Subcutaneous adipose tissue (tissue), 4 donors: ENCODE measurements around the gene PGK1. TPM values are rescaled to one million over a fixed set of nuclear protein-coding genes. Genes with fewer than 3 reads are reported as not detected.

Experiments used
- CTCF ChIP-seq: fragments of 450-650 bp; IDR thresholded peaks from one replicate; pipeline ENCODE4 v1.5.1; 2016; ENCODE audit warnings: low read depth, mild to moderate bottlenecking, control low read depth, antibody characterized with exemption, moderate library complexity
- total RNA-seq, 4 donors: library from RNA; depleted of rRNA; stranded (reverse); fragments of >200 nt; gene quantifications; one replicate each; pipeline ENCODE4 v1.1.0, GENCODE V29; 2016

The PGK1 gene
- total RNA-seq, 4 donors from 2014 or later, result 154 to 200 (median 183) TPM

DNA sequence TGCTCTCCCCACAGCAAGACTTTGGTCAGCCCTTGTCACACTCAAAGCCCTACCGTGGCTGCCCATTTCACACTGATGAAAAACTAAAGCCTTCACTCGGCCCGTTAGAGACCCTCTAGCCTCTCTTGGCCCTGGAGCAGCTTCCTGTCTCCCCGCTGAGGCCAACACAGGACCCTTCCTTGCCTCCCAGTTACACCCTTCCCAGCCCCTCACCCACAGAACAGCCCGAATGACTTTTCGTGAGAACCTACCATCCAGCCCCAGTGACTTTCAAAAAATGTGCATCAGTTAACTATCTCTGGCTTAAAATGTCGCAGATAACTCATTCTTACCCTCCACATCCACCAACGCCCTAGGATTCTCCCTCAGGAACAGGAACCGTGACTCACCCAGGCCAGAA is 36.2 kb downstream of the PGK1 start:
- TF ChIP-seq CTCF, result no peak

- no peak for TF ChIP-seq CTCF
Observed at GRCh38 chrX:78165425-78165824, 61.4 kb downstream of the PGK1 start.

- TF ChIP-seq CTCF, result no peak
Observed at GRCh38 chrX:78168065-78168464, 64.0 kb downstream of the PGK1 start.

Other genes starting within 250 kb of the PGK1 start
- 10 to 100 TPM; 27.1 to 47.1 (median 40.9) TPM for gene MAGT1, start 208.8 kb upstream of the PGK1 start, total RNA-seq
- gene COX7B, start 204.8 kb upstream of the PGK1 start, total RNA-seq, result 100 to 1,000 TPM; 268 to 532 (median 308) TPM
- gene ATP7A, start 193.6 kb upstream of the PGK1 start, total RNA-seq, result 10 to 100 TPM in 2 of 4 donors, 1 to 10 TPM in 2; 6.4 to 16.0 (median 12.0) TPM
- not detected for gene PGAM4, start 134.6 kb upstream of the PGK1 start, total RNA-seq
- 10 to 100 TPM in 3 of 4 donors, 1 to 10 TPM in 1; 10.0 to 31.0 (median 15.8) TPM for gene TAF9B, start 35.4 kb downstream of the PGK1 start, total RNA-seq
- gene CYSLTR1, start 223.4 kb downstream of the PGK1 start, total RNA-seq, result 1 to 10 TPM; 4.1 to 8.5 (median 6.3) TPM